GM21786 (cell line): ENCODE data around the gene UBTF.
"Not testable (repeated sequence)": the region's sequence is repeated elsewhere in the genome, so short reads cannot be mapped to it uniquely, and the experiment has no call there.

Experiments used
- ATAC-seq: cut with Tn5 transposase; IDR thresholded peaks from one replicate; pipeline ENCODE4 v1.9.1; 2021; ENCODE audit not compliant: unreplicated experiment

The UBTF gene

DNA sequence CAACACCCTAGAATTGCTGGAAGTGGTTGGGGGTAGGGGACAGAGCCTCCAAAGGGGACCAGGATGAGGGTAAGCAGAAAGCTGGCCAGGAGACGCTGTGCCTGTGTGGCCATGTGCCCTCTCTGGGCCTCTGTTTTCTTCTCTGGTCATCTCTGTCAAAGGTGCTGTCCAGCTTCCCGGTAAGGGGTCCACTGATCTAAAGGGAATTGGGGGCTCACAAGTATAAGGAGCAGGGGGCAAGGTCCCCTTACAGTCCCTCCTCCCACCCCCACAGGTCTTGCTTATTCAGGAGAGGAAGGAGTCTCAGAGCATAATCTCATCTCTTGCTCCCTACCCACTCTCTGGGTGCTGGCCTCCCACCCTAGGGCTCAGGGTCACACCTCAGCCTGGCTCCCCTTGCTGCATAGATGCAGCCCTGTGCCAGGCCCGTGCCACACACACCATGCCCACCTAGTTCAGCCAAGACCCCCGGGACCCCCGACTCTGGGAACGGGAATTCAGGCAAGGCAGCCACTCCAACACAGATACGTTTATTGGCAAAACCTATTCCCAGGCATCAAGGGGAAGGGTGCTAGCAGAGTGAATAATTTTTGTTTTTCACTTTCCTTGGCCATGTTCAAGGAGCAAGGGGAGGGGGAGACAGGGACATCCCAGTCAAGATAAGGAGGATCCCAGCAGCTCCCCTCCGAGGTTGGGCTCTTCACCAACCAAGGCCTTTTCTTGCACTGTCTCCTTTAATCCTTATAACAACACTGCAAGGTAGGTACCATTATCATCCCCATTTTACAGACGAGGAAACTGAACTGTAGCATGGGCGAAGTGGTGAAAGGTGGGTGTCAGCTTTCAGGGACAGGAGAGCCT lies 28.6 kb upstream of the UBTF start:
- ATAC-seq, result no peak

DNA sequence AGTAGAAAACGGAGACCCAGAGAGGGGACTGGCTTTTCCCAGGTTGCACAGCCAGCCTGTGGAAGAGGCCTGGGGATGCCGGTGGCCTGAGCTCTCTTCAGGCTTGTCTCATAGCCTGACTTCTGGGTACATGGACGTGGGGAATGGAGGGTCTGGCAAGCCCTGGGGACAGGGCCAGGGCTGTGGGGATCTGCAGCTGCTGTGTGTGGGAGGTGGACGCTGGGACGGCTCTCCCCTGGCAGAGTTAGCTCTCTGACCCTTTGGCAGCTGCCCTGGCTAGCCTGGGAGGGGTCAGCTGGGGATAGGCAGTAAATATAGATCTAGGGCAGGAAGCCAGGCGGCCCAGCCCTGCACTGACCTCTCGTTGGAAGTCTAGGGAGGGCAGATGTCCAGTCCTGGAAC lies 28.0 kb upstream of the UBTF start:
- no peak for ATAC-seq

DNA sequence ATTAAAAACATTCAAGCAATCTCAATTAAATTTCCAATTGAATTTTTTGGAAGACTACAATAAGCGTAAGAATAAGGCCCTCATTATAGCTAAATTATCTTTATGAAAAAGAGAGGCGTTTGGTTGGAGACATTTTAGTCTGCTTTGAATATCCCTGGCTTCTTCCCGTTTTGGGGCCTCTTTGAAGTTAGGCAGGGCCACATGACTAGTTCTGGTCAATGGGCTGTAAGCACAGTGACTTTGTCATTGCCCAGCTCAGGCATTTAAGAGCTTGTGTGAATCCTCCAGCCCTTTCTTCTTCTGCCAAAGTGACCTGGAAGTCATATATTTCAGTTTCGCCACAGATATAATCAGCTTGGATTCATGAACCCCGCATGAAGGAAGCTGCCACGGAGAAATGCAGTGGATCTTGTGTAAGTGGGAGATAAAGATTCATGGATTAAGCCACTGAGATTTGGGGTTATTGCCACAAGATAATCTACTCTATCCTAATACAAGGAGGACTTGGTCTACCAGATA lies 21.7 kb upstream of the UBTF start:
- no peak for ATAC-seq

DNA sequence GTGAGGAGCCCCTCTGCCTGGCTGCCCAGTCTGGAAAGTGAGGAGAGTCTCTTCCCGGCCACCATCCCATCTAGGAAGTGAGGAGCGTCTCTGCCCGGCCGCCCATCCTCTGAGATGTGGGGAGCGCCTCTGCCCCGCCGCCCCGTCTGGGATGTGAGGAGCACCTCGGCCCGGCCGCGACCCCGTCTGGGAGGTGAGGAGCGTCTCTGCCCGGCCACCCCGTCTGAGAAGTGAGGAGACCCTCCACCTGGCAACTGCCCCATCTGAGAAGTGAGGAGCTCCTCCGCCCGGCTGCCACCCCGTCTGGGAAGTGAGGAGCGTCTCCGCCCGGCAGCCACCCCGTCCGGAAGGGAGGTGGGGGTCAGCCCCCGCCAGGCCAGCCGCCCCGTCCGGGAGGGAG lies 18.4 kb upstream of the UBTF start:
- not testable (repeated sequence) for ATAC-seq

GRCh38 chr17:44236444-44236991 lies 17.0 kb upstream of the UBTF start:
- no peak for ATAC-seq

DNA sequence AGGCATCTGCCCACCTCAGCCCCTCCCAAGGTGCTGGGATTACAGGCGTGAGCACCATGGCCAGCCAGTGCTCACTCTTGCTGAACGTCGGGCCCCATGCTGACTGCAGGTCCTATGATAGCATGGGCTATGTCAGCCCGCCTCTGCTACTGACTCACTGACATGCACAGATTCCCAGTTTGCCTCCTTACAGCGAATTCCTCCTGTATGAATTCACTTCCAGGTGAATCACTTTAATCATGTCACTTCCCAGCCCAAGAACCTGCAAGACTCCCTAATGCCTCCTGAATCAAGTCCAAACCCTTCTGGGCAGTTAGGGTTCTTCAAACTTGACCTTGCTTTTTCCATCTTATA lies 16.1 kb upstream of the UBTF start:
- ATAC-seq, result no peak

DNA sequence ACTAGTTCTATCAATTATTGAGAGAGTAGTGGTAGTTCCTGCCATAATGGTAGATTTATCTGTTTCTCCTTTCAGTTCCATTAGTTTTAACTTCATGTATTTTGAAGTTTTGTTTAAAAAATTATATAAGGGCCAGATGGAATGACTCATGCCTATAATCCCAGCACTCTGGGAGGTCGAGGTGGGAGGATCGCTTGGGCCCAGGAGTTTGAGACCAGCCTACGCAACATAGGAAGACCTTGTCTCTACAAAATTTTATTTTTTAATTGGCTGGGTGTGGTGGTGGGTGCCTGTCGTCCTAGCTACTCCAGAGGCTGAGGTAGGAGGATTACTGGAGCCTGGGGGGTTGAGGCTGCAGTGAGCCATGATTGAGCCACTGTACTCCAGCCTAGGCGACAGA lies 14.1 kb upstream of the UBTF start:
- no peak for ATAC-seq

DNA sequence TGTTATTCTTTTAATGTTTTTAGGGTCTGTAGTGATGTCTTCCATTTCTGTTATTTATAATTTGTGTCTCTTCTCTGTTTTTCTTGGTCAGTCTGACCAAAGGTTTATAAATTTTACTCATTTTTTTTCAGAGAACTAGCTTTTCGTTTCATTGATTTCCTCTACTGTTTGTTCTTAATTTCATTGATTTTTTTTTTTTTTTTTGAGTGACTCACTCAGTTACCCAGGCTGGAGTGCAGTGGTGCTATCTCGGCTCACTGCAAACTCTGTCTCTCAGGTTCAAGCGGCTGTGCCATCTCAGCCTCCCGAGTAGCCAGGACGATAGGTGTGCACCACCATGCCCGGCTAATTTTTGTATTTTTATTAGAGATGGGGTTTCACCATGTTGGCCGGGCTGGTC lies 12.6 kb upstream of the UBTF start:
- no peak for ATAC-seq

GRCh38 chr17:44230140-44230539 lies 10.7 kb upstream of the UBTF start:
- no peak for ATAC-seq

DNA sequence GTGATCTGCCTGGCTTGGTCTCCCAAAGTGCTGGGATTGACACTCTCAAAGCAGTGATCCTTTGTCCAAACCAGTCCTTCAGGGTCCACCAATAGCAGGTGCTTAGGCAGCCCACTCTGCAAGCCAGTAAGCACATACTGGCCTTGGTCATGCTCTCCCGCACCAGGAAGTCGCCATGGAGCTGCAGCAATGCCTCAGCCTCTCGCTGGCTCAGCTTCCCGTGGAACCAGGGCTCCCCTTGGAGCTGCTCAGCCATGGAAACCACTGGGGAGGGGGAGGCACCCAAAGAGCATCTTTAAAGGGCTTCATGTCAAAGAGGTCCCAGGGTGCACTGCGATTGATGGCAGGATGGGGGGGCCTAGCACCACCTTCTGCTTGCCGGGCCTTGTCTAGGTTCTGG lies 9.6 kb upstream of the UBTF start:
- no peak for ATAC-seq

- no peak for ATAC-seq
These were observed 4.1 kb upstream of the UBTF start for GRCh38 chr17:44223541-44224071.

DNA sequence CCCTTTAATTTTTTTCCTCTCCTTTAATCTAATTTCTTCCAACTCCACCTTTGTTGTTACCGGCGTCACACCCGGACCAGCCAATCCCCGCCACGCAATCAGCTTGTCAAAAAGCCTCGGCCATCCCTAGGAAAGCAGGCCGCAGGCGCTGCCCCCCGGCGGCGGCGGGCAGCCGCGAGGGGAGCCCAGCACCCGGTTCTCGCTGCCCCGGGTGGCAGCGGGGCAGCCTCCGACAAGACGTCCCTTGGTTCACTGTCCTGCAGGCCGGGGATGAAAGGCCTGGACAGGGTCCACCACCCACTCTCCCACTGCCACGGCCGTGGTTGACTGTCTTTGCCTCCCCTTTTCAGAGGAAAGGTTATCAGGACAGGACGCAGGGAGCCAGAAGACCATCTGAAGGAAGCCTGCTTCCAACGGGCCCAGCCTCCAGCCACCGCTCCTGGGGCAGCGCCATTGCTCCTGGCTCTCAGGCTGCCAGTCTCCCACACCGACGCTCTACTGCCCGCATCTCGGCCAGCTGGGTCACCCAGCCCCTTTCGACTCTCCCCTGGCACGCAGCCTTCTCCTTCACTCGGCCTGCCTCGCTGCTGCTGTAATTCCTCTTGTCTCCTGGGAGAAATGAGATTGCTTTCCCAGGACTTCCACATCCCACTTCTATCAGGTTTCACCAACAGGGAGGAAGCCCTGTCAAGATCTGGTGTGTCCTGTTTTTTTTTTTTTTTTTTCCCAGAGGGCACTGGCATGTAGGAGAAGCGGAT lies 2.8 kb upstream of the UBTF start:
- no peak for ATAC-seq

DNA sequence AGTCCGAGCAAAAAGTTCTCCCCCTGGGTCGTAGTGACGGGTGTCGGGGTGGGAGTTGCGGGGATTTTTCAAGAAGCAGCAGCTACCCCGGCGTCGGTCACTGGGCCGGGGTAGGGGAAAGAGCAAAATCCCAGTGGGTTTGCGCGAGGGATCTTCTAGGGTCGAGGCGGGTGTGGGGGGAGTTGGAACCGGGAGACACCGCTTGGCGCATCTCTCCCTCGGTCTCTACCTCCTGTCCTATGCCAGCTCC lies 2.3 kb upstream of the UBTF start:
- no peak for ATAC-seq

DNA sequence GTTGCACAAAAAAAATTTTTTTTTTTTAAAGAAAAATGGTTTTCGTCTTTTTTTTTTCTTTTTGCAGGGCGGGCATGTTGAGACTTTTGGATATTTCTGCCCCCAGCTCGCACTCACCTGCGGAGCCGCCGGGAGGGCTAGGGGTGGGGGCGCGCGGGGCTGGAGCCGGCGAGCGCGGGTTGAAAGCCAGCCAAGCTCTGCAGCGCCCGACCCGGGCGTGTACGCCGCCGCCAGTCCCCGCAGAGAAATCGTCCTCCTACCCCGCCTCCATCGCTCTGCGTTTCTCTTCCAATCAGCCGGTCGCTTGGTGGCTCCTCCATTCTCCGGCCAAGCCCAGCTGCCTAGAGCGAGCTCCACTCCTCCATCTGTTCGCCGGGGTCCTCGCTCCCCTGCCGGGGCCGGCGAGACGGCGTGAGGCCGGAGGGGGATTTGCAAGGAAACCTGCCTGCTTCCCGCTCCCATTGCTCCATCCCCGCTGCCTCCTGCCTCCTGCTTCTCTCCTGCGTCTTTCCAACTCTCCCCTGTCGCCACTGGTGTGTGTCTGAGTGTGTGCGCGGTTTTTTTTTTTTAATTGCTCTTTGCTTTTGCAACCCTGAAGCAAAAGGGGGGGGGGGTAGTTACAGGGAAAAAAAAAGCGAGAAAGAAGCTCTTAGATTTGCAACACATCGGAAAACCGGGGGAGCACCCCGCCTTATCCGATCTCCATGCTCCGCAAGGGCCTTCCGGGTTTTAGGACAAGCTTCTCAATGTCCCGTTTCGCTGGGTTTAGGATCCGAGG lies 1.8 kb upstream of the UBTF start:
- ATAC-seq, result no peak

DNA sequence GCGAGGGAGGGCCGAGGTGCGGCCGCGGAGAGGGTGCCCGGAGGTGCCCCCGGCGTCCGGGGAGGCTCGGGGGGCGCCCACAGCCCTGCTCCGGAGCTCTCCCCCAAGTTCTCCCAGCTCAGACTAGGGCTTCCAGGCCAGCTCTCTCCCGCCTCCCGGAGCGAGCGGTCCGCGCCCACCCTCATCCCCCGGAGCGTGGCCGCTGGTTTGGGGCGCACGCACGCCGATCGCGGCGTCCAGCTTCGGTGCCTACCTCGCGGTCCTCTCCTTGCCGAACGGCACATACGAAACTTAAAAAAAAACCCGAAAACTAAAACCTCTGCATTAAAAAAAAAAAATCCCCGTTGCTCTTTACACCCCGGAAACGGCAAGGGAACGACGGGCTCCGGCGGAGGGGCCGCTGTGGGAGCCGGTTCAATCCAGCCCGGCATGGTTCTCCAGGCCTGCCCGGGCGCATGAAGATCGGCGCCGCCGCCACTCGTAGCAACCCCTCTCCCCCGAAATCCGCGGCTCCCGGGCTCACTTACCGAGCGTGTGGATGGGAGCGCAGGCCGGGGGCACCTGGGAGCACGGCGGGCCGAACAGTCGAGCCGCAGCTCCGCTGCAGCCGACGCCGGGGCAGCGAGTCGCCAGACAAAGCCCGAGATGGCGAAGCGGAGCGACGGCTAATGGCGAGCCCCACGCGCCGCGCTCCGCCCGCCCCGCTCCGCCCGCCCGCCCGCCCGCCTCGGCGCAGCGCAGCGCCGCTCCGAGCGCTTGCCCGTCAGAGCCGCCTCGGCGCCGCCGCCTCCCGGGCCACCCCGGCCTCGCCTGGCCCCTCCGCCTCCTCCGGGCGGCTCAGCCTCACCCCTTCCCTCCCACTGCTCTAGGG lies 973 bp upstream of the UBTF start:
- no peak for ATAC-seq

- ATAC-seq, result peak; percentile 15
These were observed 313 bp downstream of the UBTF start for GRCh38 chr17:44219108-44219615.

GRCh38 chr17:44218344-44219107 lies 949 bp downstream of the UBTF start:
- peak; percentile 30 for ATAC-seq

DNA sequence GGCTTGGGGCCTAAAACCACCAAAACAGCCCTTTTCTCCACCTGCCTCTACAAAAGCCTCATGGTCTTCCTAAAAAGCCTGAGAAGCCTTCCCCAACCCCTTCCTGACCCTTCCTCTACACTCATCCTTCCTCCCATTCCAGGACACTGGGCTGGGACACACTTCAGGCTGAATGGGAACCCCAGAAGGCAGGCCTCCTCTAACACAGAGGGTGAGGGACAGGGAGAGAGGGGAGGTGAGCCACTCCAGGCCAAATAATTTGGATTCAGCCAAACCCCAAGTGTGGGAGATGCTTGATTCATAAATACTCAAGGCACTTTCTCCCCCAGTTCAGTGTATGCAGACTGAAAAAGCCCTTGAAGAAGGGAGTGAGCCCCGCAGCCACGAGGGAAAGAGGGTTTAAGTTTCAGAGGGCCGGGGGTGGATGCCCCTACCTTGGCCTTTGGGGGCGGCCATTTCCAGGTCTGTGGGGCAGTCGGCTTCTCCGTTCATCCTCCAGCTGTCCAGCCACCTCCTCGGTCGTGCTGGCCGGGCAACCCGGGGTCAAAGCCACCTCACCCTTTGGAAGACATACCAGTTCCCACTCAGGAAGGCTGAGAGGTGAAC lies 1.6 kb downstream of the UBTF start:
- ATAC-seq, result no peak

GRCh38 chr17:44216694-44217093 lies 2.8 kb downstream of the UBTF start:
- no peak for ATAC-seq
